ENCODE data around the gene GYPC.

- TF ChIP-seq, protein P1, sequence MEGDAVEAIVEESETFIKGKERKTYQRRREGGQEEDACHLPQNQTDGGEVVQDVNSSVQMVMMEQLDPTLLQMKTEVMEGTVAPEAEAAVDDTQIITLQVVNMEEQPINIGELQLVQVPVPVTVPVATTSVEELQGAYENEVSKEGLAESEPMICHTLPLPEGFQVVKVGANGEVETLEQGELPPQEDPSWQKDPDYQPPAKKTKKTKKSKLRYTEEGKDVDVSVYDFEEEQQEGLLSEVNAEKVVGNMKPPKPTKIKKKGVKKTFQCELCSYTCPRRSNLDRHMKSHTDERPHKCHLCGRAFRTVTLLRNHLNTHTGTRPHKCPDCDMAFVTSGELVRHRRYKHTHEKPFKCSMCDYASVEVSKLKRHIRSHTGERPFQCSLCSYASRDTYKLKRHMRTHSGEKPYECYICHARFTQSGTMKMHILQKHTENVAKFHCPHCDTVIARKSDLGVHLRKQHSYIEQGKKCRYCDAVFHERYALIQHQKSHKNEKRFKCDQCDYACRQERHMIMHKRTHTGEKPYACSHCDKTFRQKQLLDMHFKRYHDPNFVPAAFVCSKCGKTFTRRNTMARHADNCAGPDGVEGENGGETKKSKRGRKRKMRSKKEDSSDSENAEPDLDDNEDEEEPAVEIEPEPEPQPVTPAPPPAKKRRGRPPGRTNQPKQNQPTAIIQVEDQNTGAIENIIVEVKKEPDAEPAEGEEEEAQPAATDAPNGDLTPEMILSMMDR (IDR thresholded peaks at IDR 0.05), result no peak
- TF ChIP-seq POLR2AphosphoS5 (IDR thresholded peaks at IDR 0.05) (no peak), EP300 (IDR thresholded peaks at IDR 0.05) (no peak)
These were observed 907 bp upstream of the GYPC start for GRCh38 chr2:126655051-126655450.
